GM19328 (cell line): ENCODE data around the gene PMPCA.

Experiments
- ATAC-seq: cut with Tn5 transposase; IDR thresholded peaks from one replicate; pipeline ENCODE4 v1.9.1; 2021; ENCODE audit warnings: mild to moderate bottlenecking, moderate library complexity; ENCODE audit not compliant: unreplicated experiment

PMPCA gene

DNA sequence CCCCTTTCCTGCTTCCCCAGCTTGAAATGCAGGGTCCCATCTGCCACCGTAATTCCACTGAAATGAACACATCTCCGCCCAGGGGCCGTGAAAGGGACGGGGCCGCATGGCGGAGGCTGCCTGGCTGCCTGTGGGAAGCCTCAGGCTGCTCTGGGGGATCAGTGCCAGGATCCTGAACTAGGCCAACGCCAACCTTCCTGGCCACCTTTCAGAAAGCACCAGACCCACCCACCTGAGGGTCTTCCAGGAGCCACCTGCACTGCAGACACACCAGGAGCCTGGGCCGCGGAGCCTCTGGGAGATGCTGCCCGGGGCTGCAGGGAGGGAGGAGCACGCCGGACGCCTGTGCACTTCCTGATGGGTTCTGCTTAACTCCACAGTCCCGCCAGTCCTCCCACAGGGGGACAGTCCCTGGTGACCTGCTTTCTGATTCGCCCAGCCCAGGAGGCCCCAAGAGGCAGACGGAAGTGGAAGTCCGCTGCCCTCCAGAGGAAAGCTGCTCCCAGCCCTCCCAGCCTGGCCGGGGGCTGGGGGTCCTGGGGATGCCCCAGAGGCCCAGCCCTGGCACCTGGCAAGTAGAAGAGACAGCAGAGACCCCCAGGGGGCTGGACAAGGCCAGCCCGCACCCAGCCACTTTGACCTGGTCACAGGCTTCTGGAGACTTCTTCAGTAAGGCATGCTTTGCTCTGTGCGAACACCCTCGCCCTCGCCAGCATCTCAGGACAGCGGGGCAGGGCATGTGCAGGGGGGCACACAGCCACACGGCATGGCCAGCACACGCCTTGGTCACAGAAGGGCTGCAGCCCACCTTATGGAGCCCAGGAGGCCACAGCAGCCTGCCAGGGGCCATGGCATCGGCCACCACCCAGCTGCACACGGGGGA is 36.9 kb upstream of the PMPCA start, which contains the start of gene CARD9:
CARD9 (minus strand) TSS at position 370 of the 883 bp plus-strand sequence. CDS start 1,591 bp downstream, outside the sequence.
- ATAC-seq, result no peak

DNA sequence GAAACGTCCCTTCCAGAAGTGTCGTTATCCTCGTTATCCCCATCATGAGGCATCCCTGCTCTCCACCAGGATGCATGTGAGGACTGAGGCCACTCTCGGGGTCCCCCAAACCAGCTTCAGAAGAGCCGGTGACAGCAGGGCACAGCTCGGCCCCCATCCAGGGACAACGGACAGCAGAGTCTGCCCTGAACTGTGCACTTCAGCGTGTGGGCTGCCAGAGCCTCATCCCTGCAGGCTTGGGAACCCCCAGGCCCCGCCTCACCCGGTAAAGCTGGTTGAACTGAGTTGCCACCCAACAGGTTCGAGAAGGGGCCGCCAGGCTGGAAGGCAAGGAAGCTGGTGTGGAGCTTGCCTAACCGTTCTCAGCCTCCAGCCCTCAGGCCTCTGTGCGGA is 36.3 kb upstream of the PMPCA start:
- ATAC-seq, result no peak

GRCh38 chr9:136375096-136375495 is 35.4 kb upstream of the PMPCA start:
- ATAC-seq, result no peak

- no peak for ATAC-seq
Observed at GRCh38 chr9:136376457-136376856, 34.0 kb upstream of the PMPCA start.

- ATAC-seq, result no peak
Observed at GRCh38 chr9:136377341-136378169, 32.9 kb upstream of the PMPCA start.

GRCh38 chr9:136378170-136379002 is 32.1 kb upstream of the PMPCA start:
- ATAC-seq, result no peak

DNA sequence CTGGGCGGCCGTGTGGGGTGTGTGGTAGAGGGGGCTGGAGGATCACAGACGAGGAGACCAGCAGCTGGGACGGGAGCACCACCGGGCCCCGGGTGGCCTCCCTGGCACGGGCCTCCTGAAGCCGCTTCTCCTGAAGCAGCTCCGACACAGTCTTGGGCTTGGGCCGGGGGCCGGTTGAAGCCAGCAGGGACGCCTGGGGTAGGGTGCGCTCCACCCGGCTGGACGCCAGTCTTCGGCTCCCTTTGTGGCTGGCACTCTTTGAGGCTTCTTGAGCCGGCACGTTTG is 31.5 kb upstream of the PMPCA start:
- no peak for ATAC-seq

DNA sequence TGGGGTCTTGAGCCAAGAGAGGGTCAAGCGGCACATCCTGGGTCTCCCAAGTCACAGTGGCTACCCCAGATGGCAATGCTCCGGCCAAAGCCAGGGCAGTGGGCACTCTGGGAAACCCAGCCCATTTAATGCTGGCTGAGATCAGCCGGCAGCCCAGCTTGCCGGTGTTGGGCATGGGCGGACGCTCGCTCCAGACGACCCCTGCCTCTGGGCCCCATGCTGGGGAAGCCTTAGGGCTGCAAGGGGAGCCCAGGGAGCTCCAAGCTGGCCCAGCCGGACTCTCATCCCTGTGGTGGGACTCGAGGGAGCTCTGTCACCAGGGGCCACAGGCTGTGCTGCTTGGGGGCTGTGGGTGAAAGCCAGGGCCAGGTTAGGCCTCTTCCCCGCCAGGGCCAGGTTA is 31.1 kb upstream of the PMPCA start:
- no peak for ATAC-seq

- ATAC-seq, result no peak
Observed at GRCh38 chr9:136379891-136380290, 30.6 kb upstream of the PMPCA start.

GRCh38 chr9:136380381-136380780 is 30.1 kb upstream of the PMPCA start:
- no peak for ATAC-seq

- ATAC-seq, result no peak
Observed at GRCh38 chr9:136381311-136381710, 29.1 kb upstream of the PMPCA start.

- no peak for ATAC-seq
Observed at GRCh38 chr9:136381966-136382513, 28.4 kb upstream of the PMPCA start.

- no peak for ATAC-seq
Observed at GRCh38 chr9:136383436-136383835, 27.0 kb upstream of the PMPCA start.

- no peak for ATAC-seq
Observed at GRCh38 chr9:136385015-136385414, 25.4 kb upstream of the PMPCA start.

- ATAC-seq, result no peak
Observed at GRCh38 chr9:136386018-136386417, 24.4 kb upstream of the PMPCA start.

DNA sequence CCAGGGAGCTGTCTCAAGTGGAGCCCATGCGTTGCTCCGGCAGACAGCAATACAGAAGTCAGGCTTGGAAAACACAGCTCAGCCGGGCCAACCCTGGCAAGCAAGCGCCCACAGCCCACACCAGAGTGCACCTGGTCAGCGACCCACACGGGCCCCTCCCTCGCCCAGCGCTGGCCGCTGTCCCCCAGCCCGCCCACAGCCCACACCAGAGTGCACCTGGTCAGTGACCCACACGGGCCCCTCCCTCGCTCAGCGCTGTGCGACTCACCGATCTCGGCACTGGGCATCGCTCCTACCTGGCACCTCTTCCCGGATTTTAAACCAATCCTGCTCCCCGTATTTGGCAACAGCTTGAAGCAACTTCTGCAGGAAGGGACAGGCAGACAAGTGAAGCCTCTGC is 23.2 kb upstream of the PMPCA start:
- no peak for ATAC-seq

GRCh38 chr9:136389396-136389795 is 21.1 kb upstream of the PMPCA start:
- ATAC-seq, result no peak

DNA sequence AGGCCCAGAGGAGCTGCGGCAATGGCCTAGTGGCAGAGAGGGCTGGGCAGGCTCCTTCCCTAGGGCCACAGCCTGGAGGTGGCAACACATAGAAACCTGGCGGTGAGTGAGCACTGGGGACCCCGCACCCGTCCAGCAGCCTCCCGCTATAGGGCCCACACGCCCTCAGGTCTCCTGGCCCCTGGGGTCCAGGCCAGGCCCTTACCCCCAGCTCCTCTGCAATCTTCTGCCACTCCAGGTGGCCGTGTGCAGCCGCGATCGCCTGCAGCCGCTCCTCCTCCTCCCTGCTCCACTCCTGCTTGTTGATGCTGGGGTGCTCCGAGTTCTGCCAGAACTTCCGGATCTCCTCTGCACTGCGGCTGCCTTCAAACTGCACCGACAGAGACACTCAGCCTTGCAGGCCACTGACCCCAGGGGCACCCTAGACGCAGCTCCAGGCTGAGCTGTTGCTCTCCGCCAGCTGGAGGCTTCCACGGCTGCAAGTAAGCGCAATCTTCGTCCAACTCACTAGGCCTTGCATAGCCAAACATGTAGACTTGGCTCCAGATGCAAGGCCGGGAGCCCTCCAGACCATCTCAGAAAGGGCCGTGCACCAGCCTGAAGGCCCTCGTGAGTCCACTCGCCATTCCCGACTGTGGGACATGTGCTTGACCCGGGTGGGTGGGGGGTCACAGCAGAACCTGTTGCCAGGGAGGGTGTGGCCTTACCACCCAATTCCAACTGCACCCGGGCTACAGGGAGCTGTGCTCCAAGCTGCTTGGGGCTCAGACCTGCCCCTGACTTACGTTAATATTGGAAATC is 18.5 kb upstream of the PMPCA start:
- ATAC-seq, result no peak

GRCh38 chr9:136392538-136393449 is 17.7 kb upstream of the PMPCA start:
- no peak for ATAC-seq
